ENCODE results near the gene TGFA. TPM values are rescaled to one million over a fixed set of nuclear protein-coding genes. Genes with fewer than 3 reads are reported as not detected.

Gene TGFA
- total and polyA plus RNA-seq, 9 donors: 0.08 to 8.7 (median 1.2) TPM

- Histone ChIP-seq H3K9me3 (no peaks in the 10 kb centered on the region), H3K27me3 (no peaks in the 10 kb centered on the region), H3K4me1 (ENCODE audit: insufficient read depth) (no peaks in the 10 kb centered on the region), H3K36me3 (no peaks in the 10 kb centered on the region), H3K27ac (no peak overlapping the region), H3K4me3 (no peak overlapping the region)
- no peak for DNase-seq
- no peak for TF ChIP-seq CTCF (IDR thresholded peaks at IDR 0.05)
- intact Hi-C loops (cut with DNase I): loop anchor here in 1 of 4 donors (2.0 kb wide), 1 partner anchor 68 kb away; no protein-coding TSS in a partner anchor
- WGBS, 3 donors: 47 to 59% (median 56%) methylated on average over 9 of the region's 9 CpGs
Measured at GRCh38 chr2:70472221-70472890, 81.3 kb downstream of the TGFA start.

- Histone ChIP-seq H3K4me1 (ENCODE audit: insufficient read depth) (no peaks in the 10 kb centered on the region), H3K27ac (no peak overlapping the region), H3K4me3 (no peak overlapping the region), H3K36me3 (no peaks in the 10 kb centered on the region), H3K27me3 (no peaks in the 10 kb centered on the region), H3K9me3 (no peaks in the 10 kb centered on the region)
- TF ChIP-seq EP300 (IDR thresholded peaks at IDR 0.05) (no peak), CTCF (IDR thresholded peaks at IDR 0.05) (no peak), POLR2A (IDR thresholded peaks at IDR 0.05) (no peak)
- WGBS, 3 donors: 82 to 91% (median 91%) methylated on average over 7 of the region's 7 CpGs
- intact Hi-C loops (cut with DNase I): no loop called here
- DNase-seq: no peak
Measured at GRCh38 chr2:70471129-70471528, 82.5 kb downstream of the TGFA start.

GRCh38 chr2:70469961-70470360 is 83.7 kb downstream of the TGFA start:
- no peak for DNase-seq
- WGBS, 3 donors: 20 to 25% (median 22%) methylated on average over 7 of the region's 7 CpGs
- Histone ChIP-seq H3K9me3 (no peaks in the 10 kb centered on the region), H3K27me3 (no peaks in the 10 kb centered on the region), H3K4me3 (no peak overlapping the region), H3K4me1 (ENCODE audit: insufficient read depth) (no peaks in the 10 kb centered on the region), H3K36me3 (no peaks in the 10 kb centered on the region), H3K27ac (no peak overlapping the region)
- intact Hi-C loops (cut with DNase I): no loop called here
- TF ChIP-seq POLR2A (IDR thresholded peaks at IDR 0.05) (no peak), CTCF (IDR thresholded peaks at IDR 0.05) (no peak), EP300 (IDR thresholded peaks at IDR 0.05) (no peak)

DNA sequence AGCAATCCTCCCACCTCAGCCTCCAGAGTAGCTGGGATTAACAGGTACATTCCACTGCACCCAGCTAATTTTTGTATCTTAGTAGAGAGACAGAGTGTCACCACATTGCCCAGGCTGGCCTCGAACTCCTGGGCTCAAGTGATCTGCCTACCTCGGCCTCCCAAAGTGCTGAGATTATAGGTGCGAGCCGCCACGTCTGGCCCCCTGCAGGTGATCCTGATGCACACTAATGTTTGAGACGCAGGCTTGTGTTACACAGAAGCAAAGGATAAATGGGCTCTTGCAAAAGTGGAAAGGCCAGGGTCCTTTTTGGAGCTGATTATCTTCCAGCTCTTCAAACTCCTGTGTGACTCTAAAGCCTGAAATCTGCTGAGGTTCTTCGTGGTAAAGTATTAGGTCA is 84.2 kb downstream of the TGFA start:
- Histone ChIP-seq H3K4me3 (no peak overlapping the region), H3K27me3 (no peaks in the 10 kb centered on the region), H3K4me1 (ENCODE audit: insufficient read depth) (no peaks in the 10 kb centered on the region), H3K36me3 (no peaks in the 10 kb centered on the region), H3K27ac (no peak overlapping the region), H3K9me3 (no peaks in the 10 kb centered on the region)
- intact Hi-C loops (cut with DNase I): no loop called here
- TF ChIP-seq EP300 (IDR thresholded peaks at IDR 0.05) (no peak), CTCF (IDR thresholded peaks at IDR 0.05) (no peak), POLR2A (IDR thresholded peaks at IDR 0.05) (no peak)
- WGBS, 3 donors: 77 to 82% (median 78%) methylated on average over 7 of the region's 7 CpGs
- DNase-seq: no peak
